Subcutaneous adipose tissue (tissue), 4 donors: ENCODE results near the gene TMEM208. TPM values are rescaled to one million over a fixed set of nuclear protein-coding genes. Genes with fewer than 3 reads are reported as not detected.

ENCODE experiments used
- total RNA-seq, 4 donors: library from RNA; depleted of rRNA; stranded (reverse); fragments of >200 nt; gene quantifications; one replicate each; pipeline ENCODE4 v1.1.0, GENCODE V29; 2016
- TF ChIP-seq, protein P1 (sequence below): fragments of 450-650 bp; IDR thresholded peaks from one replicate; pipeline ENCODE4 v1.5.1; 2016; ENCODE audit warnings: low read depth, mild to moderate bottlenecking, control low read depth, antibody characterized with exemption, moderate library complexity

TMEM208 gene
- total RNA-seq, 4 donors from 2014 or later, result 21.9 to 36.1 (median 33.3) TPM

- TF ChIP-seq, protein P1, sequence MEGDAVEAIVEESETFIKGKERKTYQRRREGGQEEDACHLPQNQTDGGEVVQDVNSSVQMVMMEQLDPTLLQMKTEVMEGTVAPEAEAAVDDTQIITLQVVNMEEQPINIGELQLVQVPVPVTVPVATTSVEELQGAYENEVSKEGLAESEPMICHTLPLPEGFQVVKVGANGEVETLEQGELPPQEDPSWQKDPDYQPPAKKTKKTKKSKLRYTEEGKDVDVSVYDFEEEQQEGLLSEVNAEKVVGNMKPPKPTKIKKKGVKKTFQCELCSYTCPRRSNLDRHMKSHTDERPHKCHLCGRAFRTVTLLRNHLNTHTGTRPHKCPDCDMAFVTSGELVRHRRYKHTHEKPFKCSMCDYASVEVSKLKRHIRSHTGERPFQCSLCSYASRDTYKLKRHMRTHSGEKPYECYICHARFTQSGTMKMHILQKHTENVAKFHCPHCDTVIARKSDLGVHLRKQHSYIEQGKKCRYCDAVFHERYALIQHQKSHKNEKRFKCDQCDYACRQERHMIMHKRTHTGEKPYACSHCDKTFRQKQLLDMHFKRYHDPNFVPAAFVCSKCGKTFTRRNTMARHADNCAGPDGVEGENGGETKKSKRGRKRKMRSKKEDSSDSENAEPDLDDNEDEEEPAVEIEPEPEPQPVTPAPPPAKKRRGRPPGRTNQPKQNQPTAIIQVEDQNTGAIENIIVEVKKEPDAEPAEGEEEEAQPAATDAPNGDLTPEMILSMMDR, result no peak
Observed at GRCh38 chr16:67249178-67250044, 22.5 kb downstream of the TMEM208 start.

DNA sequence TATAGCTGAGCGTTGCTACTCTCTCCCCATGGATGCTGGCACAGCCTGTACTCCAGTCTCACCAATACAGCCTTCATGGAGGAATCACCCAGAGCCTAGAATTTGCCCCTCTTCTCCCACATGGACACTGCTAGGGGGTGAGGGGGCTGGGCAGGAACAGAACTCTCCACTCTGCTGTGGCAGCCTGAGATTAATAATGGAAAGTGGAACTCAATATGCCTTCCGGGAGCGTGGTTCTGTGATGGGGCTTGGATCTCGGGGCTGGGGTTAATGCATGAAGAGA is 23.1 kb downstream of the TMEM208 start:
- TF ChIP-seq, protein P1, result no peak

- TF ChIP-seq, protein P1, result no peak
Observed at GRCh38 chr16:67252609-67253497, 25.9 kb downstream of the TMEM208 start.

DNA sequence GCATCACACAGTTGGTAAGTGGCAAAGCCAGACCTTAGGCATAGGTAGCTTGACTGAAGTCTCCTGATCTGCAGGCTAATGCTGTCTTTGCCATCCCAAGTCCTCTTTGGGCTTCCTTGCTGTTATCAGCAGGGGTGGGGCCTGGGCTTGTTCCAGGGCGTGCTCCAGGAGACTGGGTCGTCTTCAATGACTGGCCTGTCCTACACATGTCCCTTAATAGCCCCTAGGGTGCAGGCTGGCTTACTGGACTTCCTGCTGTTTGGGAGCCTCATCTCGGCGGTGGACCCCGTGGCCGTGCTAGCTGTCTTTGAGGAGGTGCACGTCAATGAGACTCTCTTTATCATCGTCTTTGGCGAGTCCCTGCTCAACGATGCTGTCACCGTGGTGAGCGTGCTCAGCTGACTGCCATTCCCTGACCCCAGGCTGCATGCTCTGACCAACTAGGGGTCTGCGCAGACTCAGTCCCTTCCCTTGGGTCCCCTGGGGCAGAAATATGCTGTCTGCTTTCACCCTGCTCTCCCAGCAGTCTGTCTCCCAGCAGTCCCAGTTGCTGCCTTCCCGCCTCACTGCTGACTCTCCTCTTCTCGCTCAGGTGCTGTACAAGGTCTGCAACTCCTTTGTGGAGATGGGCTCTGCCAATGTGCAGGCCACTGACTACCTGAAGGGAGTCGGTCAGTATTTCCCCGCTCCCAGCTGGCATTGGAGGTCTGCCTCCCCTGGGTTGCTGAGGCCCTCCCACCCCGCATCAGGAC is 28.0 kb downstream of the TMEM208 start:
- TF ChIP-seq, protein P1, result no peak

DNA sequence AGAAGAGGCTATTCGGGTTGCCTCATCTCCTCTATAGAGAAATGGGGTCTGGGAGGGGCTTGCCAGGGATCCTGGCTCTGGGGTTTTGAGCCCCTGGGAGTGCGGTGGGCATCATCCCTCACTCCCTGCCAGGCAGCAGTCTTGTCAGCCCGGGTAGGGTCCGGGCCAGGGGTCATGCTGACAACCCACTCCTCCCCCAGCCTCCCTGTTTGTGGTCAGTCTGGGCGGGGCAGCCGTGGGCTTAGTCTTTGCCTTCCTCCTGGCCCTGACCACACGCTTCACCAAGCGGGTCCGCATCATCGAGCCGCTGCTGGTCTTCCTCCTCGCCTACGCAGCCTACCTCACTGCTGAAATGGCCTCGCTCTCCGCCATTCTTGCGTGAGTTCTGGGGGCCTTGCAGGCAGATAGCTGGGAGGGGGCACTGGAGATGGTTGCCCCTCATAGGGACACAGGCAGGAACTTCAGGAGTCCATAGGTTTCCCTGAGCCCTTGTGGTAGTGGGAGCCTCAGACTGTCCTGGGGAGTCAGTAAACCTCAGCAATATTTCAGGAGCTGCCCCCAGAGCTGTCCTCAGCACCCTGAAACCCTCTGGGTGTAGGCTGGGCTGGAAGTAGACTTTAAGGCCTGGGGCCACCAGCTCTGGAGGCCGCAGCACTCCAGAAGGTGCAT is 28.8 kb downstream of the TMEM208 start:
- TF ChIP-seq, protein P1, result no peak

- TF ChIP-seq, protein P1, result no peak
Observed at GRCh38 chr16:67256701-67257230, 29.8 kb downstream of the TMEM208 start.
